Upper lobe of left lung (tissue), 6 donors: Measurements from ENCODE around the gene CCK. TPM values are rescaled to one million over a fixed set of nuclear protein-coding genes. Genes with fewer than 3 reads are reported as not detected.

ENCODE experiments used
- ATAC-seq, 2 donors: fragments of 200-7000 bp; cut with Tn5 transposase; one replicate each; pipeline ENCODE4 v1.9.1; 2022; ENCODE audit warnings: mild to moderate bottlenecking in 2 of 2, moderate library complexity in 2 of 2; ENCODE audit not compliant: low FRiP score in 2 of 2
- DNase-seq, 2 donors: peaks; one replicate each; pipeline ENCODE4 v3.0.0-alpha.2; 2019 to 2020
- H3K27ac ChIP-seq, 4 donors: fragments of 200-600 bp; sonication (generic); one replicate each; pipeline ENCODE4 v1.5.1; 2016 to 2019
- H3K27me3 ChIP-seq, 4 donors: fragments of 200-600 bp; sonication (generic); one replicate each; pipeline ENCODE4 v1.5.1; 2017 to 2019
- H3K36me3 ChIP-seq, 4 donors: fragments of 200-600 bp; sonication (generic); one replicate each; pipeline ENCODE4 v1.5.1; 2016 to 2019
- H3K4me1 ChIP-seq, 4 donors: fragments of 200-600 bp; sonication (generic); one replicate each; pipeline ENCODE4 v1.5.1; 2018 to 2019
- H3K4me3 ChIP-seq, 4 donors: fragments of 200-600 bp; sonication (generic); one replicate each; pipeline ENCODE4 v1.5.1; 2017 to 2019; ENCODE audit warnings: mild to moderate bottlenecking in 2 of 4, moderate library complexity in 1 of 4
- H3K9me3 ChIP-seq, 4 donors: fragments of 200-600 bp; sonication (generic); one replicate each; pipeline ENCODE4 v1.5.1; 2018 to 2019
- CTCF ChIP-seq, 6 experiments: fragments of 450-650 bp in 4 of 6; fragments of 200-600 bp in 2 of 6; sonication (generic) in 2 of 6; IDR thresholded peaks; one replicate each; pipeline ENCODE4 v1.5.1; 2016 to 2019; ENCODE audit warnings: antibody characterized with exemption in 6 of 6
- EP300 ChIP-seq, 4 donors: sonication (generic); formaldehyde crosslinking; IDR thresholded peaks; one replicate each; pipeline ENCODE4 v1.5.1; 2017; ENCODE audit warnings: antibody characterized with exemption in 4 of 4, control low read depth in 2 of 4
- POLR2A ChIP-seq, 4 donors: fragments of 450-650 bp; IDR thresholded peaks; one replicate each; pipeline ENCODE4 v1.5.1; 2016 to 2017; ENCODE audit warnings: antibody characterized with exemption in 4 of 4, mild to moderate bottlenecking in 2 of 4
- POLR2AphosphoS5 ChIP-seq, 2 donors: sonication (generic); formaldehyde crosslinking; IDR thresholded peaks; one replicate each; pipeline ENCODE4 v1.5.1; 2017; ENCODE audit warnings: antibody characterized with exemption in 2 of 2
- WGBS, 2 donors: methylation state at CpG; one replicate each; pipeline ENCODE4 v1.1.5; 2017 to 2018; 5-methylcytosine and 5-hydroxymethylcytosine counted together
- total RNA-seq, 6 donors: library from RNA; depleted of rRNA in 4 of 6; stranded (reverse); fragments of >200 nt in 4 of 6; gene quantifications; one replicate each; pipeline versions ENCODE4 v1.1.0 to v1.2.1, GENCODE V29; 2016 to 2021
- donor health status: DM: no; HTN: no; CAD: no; lungs with moderate emphysema.
- donor health status: DM: no; HTN: yes; CAD: no; lungs with severe emphysema.

The CCK gene
- total RNA-seq, 6 donors from 2014 or later, result 2.0 to 7.3 (median 3.3) TPM; not detected in 3

- 62 to 75% methylated on average over 12 of the region's 12 CpGs for WGBS, 2 donors
- Histone ChIP-seq H3K9me3 (no peaks in the 10 kb centered on the region), H3K4me3 (no peak overlapping the region), H3K27me3 (no peaks in the 10 kb centered on the region), H3K36me3 (peaks cover 9 to 55% (median 33%) of the 10 kb centered on the region in 4 donors), H3K4me1 (peaks cover 0 to 14% (median 2%) of the 10 kb centered on the region in 4 donors), H3K27ac (peak overlapping the region in 3 of 4 donors; percentile 1 to 49 (median 27))
- ATAC-seq, result no peak
- DNase-seq, result no peak
- TF ChIP-seq EP300 (IDR thresholded peaks at IDR 0.05) (peak in 1 of 4 donors; percentile 23), POLR2AphosphoS5 (IDR thresholded peaks at IDR 0.05) (peak in 1 of 2 donors; percentile 19), POLR2A (IDR thresholded peaks at IDR 0.05) (no peak)
Measured at GRCh38 chr3:42224658-42225421, 41.1 kb downstream of the CCK start.

GRCh38 chr3:42224178-42224577 is 41.8 kb downstream of the CCK start:
- no peaks in the 10 kb centered on the region for H3K9me3 ChIP-seq
- peak overlapping the region in 3 of 4 donors; percentile 1 to 27 (median 5) for H3K27ac ChIP-seq
- H3K4me1 ChIP-seq, result peaks cover 0 to 11% (median 2%) of the 10 kb centered on the region in 4 donors
- WGBS, 2 donors, result 85 to 86% methylated on average over 9 of the region's 9 CpGs
- H3K27me3 ChIP-seq, result no peaks in the 10 kb centered on the region
- DNase-seq (no peak), ATAC-seq (no peak)
- TF ChIP-seq CTCF (IDR thresholded peaks at IDR 0.05) (no peak), POLR2AphosphoS5 (IDR thresholded peaks at IDR 0.05) (no peak), POLR2A (IDR thresholded peaks at IDR 0.05) (no peak), EP300 (IDR thresholded peaks at IDR 0.05) (no peak)
- H3K4me3 ChIP-seq, result no peak overlapping the region
- H3K36me3 ChIP-seq, result peaks cover 9 to 62% (median 34%) of the 10 kb centered on the region in 4 donors

DNA sequence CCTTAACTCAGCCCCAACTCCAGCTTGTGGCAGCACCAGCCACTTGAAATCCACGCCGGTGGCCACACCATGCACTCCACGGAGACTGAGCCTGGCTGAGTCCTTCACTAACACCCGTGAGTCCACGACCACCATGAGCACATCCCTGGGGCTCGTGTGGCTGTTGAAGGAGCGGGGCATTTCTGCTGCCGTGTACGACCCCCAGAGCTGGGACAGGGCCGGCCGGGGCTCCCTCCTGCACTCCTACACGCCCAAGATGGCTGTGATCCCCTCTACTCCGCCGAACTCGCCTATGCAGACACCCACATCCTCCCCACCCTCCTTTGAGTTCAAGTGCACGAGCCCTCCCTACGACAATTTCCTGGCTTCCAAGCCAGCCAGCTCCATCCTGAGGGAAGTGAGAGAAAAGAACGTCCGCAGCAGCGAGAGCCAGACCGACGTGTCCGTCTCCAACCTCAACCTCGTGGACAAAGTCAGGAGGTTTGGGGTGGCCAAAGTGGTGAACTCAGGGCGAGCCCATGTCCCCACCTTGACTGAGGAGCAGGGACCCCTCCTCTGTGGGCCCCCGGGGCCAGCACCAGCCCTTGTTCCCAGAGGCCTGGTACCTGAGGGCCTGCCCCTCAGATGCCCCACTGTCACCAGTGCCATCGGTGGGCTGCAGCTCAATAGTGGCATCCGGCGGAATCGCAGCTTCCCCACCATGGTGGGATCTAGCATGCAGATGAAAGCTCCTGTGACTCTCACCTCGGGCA is 42.9 kb downstream of the CCK start:
- DNase-seq, result peak in 1 of 2 donors; percentile 60
- H3K36me3 ChIP-seq, result peaks cover 9 to 67% (median 34%) of the 10 kb centered on the region in 4 donors
- H3K9me3 ChIP-seq, result no peaks in the 10 kb centered on the region
- WGBS, 2 donors, result 93% methylated on average over 24 to 27 of the region's 31 CpGs
- no peaks in the 10 kb centered on the region for H3K27me3 ChIP-seq
- peak in 1 of 2 donors; percentile 28 for ATAC-seq
- TF ChIP-seq EP300 (IDR thresholded peaks at IDR 0.05) (no peak), CTCF (IDR thresholded peaks at IDR 0.05) (no peak), POLR2A (IDR thresholded peaks at IDR 0.05) (no peak), POLR2AphosphoS5 (IDR thresholded peaks at IDR 0.05) (no peak)
- peak overlapping the region in 1 of 4 donors; percentile 5 for H3K27ac ChIP-seq
- peaks cover 0 to 11% (median 2%) of the 10 kb centered on the region in 4 donors for H3K4me1 ChIP-seq
- no peak overlapping the region for H3K4me3 ChIP-seq

- Histone ChIP-seq H3K9me3 (no peaks in the 10 kb centered on the region), H3K27me3 (no peaks in the 10 kb centered on the region), H3K27ac (peak overlapping the region in 1 of 4 donors; percentile 23), H3K4me3 (no peak overlapping the region), H3K4me1 (peaks cover 0 to 11% (median 4%) of the 10 kb centered on the region in 4 donors), H3K36me3 (peaks cover 9 to 71% (median 39%) of the 10 kb centered on the region in 4 donors)
- ATAC-seq (no peak), DNase-seq (peak in 1 of 2 donors; percentile 37)
- 80 to 89% methylated on average over 17 of the region's 17 CpGs for WGBS, 2 donors
- TF ChIP-seq CTCF (IDR thresholded peaks at IDR 0.05) (no peak), POLR2AphosphoS5 (IDR thresholded peaks at IDR 0.05) (no peak), EP300 (IDR thresholded peaks at IDR 0.05) (no peak), POLR2A (IDR thresholded peaks at IDR 0.05) (no peak)
Measured at GRCh38 chr3:42220436-42221121, 45.4 kb downstream of the CCK start.
